SK-N-SH (cell line): ENCODE results near the gene OPTC. TPM values are rescaled to one million over a fixed set of nuclear protein-coding genes. Genes with fewer than 3 reads are reported as not detected.

ENCODE experiments used
- CTCF ChIA-PET: fragments of 300-600, 350-600 bp; formaldehyde crosslinking; extraction: SDS; loops from one replicate; lab custom pipeline; 2021; lab: Yijun Ruan, JAX
- POLR2A ChIA-PET: fragments of 350-600 bp; sonication (Branson Sonifier 250); formaldehyde crosslinking; extraction: SDS; loops from one replicate; lab custom pipeline; 2020; ENCODE audit warnings: antibody characterized with exemption, inconsistent platforms; lab: Yijun Ruan, JAX
- DNase-seq: peaks from one replicate; pipeline ENCODE4 v3.0.0; 2012
- H2AFZ ChIP-seq: fragments of 200-600 bp; sonication (generic); 2 replicates; pipeline ENCODE4 v1.8.1; 2016; ENCODE audit warnings: antibody characterized with exemption, mild to moderate bottlenecking, low read depth
- H3F3A ChIP-seq: fragments of 200-600 bp; sonication (generic); replicated peaks from 2 replicates; pipeline ENCODE3; 2016; ENCODE audit warnings: antibody characterized with exemption, mild to moderate bottlenecking; ENCODE audit not compliant: insufficient read depth
- H3K27ac ChIP-seq, 2 experiments: fragments of 200-500 bp in 1 of 2; fragments of 200-600 bp in 1 of 2; sonication (Bioruptor generic) in 1 of 2; sonication (generic), shearing (Covaris generic) in 1 of 2; 2 replicates each; pipeline versions ENCODE4 v1.5.1 to v1.6.1; 2014 to 2016; ENCODE audit warnings: low read depth in 2 of 2, inconsistent platforms in 1 of 2, low read length in 1 of 2, mild to moderate bottlenecking in 1 of 2, mixed read lengths in 1 of 2
- H3K27me3 ChIP-seq: fragments of 200-600 bp; sonication (generic), shearing (Covaris generic); 2 replicates; pipeline ENCODE4 v1.6.1; 2016; ENCODE audit warnings: mixed run types; ENCODE audit not compliant: insufficient read depth
- H3K36me3 ChIP-seq, 2 experiments: fragments of 200-500 bp in 1 of 2; fragments of 200-600 bp in 1 of 2; sonication (Bioruptor generic) in 1 of 2; sonication (generic) in 1 of 2; replicated peaks in 1 of 2; 2 replicates each; pipeline versions ENCODE3 to v1.5.1; 2014 to 2016; ENCODE audit warnings: low read length in 1 of 2, mild to moderate bottlenecking in 1 of 2; ENCODE audit not compliant: insufficient read depth in 2 of 2, control insufficient read depth in 1 of 2
- H3K4me1 ChIP-seq, 2 experiments: fragments of 200-500 bp in 1 of 2; fragments of 200-600 bp in 1 of 2; sonication (Bioruptor generic) in 1 of 2; sonication (generic), shearing (Covaris generic) in 1 of 2; 2 replicates each; pipeline versions ENCODE4 v1.5.1 to v1.6.1; 2014 to 2016; ENCODE audit warnings: low read depth in 1 of 2, low read length in 1 of 2, mixed run types in 1 of 2; ENCODE audit not compliant: insufficient read depth in 2 of 2, control insufficient read depth in 1 of 2
- H3K4me2 ChIP-seq: fragments of 200-600 bp; sonication (generic), shearing (Covaris generic); 2 replicates; pipeline ENCODE4 v1.6.1; 2017; ENCODE audit warnings: mixed run types
- H3K4me3 ChIP-seq, 2 experiments: fragments of 200-500 bp in 1 of 2; fragments of 200-600 bp in 1 of 2; sonication (Bioruptor generic) in 1 of 2; sonication (generic), shearing (Covaris generic) in 1 of 2; 2 replicates each; pipeline versions ENCODE4 v1.5.1 to v1.8.1; 2014 to 2016; ENCODE audit warnings: low read depth in 2 of 2, inconsistent platforms in 1 of 2, low read length in 1 of 2, mild to moderate bottlenecking in 1 of 2, mixed read lengths in 1 of 2, moderate library complexity in 1 of 2
- H3K79me2 ChIP-seq: fragments of 200-600 bp; sonication (generic); 2 replicates; pipeline ENCODE4 v1.8.1; 2017; ENCODE audit warnings: mild to moderate bottlenecking; ENCODE audit not compliant: insufficient read depth
- H3K9ac ChIP-seq: fragments of 200-600 bp; sonication (generic); 2 replicates; pipeline ENCODE4 v1.6.1; 2017; ENCODE audit warnings: mixed run types
- H3K9me2 ChIP-seq: fragments of 200-600 bp; sonication (generic); 2 replicates; pipeline ENCODE4 v1.6.1; 2017; ENCODE audit warnings: mixed run types
- H3K9me3 ChIP-seq: fragments of 200-600 bp; sonication (generic); 2 replicates; pipeline ENCODE4 v1.6.1; 2017; ENCODE audit warnings: mixed run types, mild to moderate bottlenecking, moderate library complexity
- H4K20me1 ChIP-seq: fragments of 200-600 bp; sonication (generic); 2 replicates; pipeline ENCODE4 v1.6.1; 2017; ENCODE audit warnings: mild to moderate bottlenecking, mixed run types; ENCODE audit not compliant: insufficient read depth
- ELF1 ChIP-seq: IDR thresholded peaks from 2 replicates; pipeline ENCODE4 v1.4.0; 2012
- EP300 ChIP-seq, 2 experiments: IDR thresholded peaks; 2 replicates each; pipeline versions ENCODE4 v1.4.0 to v1.6.1; 2012; ENCODE audit warnings: borderline replicate concordance in 1 of 2, low read depth in 1 of 2, low read length in 1 of 2
- EZH2phosphoT487 ChIP-seq: fragments of 200-600 bp; sonication (generic); IDR thresholded peaks from 2 replicates; pipeline ENCODE4 v1.6.1; 2017; ENCODE audit warnings: low read depth, mixed run types, mild to moderate bottlenecking, antibody characterized with exemption, moderate library complexity, borderline replicate concordance
- FOSL2 ChIP-seq: IDR thresholded peaks from 2 replicates; pipeline ENCODE4 v1.4.0; 2012; ENCODE audit warnings: low read depth, mild to moderate bottlenecking, moderate library complexity, borderline replicate concordance
- MEF2A ChIP-seq: IDR thresholded peaks from 2 replicates; pipeline ENCODE4 v1.4.0; 2012; ENCODE audit warnings: low read depth, borderline replicate concordance
- RAD21 ChIP-seq: IDR thresholded peaks from 2 replicates; pipeline ENCODE4 v1.6.1; 2012; ENCODE audit warnings: mild to moderate bottlenecking, low read length
- RCOR1 ChIP-seq: fragments of 150-350 bp; IDR thresholded peaks from 2 replicates; pipeline ENCODE4 v1.6.1; 2017; ENCODE audit warnings: antibody characterized with exemption, low read length
- RFX5 ChIP-seq: IDR thresholded peaks from 2 replicates; pipeline ENCODE4 v1.6.1; 2012; ENCODE audit warnings: mild to moderate bottlenecking, improper control_type of control experiment, low read length
- TCF12 ChIP-seq: IDR thresholded peaks from 2 replicates; pipeline ENCODE4 v1.4.0; 2012
- TEAD4 ChIP-seq: IDR thresholded peaks from 2 replicates; pipeline ENCODE4 v1.4.0; 2012; ENCODE audit warnings: mild to moderate bottlenecking, borderline replicate concordance; ENCODE audit not compliant: insufficient read depth
- YY1 ChIP-seq: IDR thresholded peaks from 2 replicates; pipeline ENCODE4 v1.4.0; 2012; ENCODE audit warnings: low read depth, mild to moderate bottlenecking
- ZBTB33 ChIP-seq: IDR thresholded peaks from 2 replicates; pipeline ENCODE4 v1.4.0; 2012; ENCODE audit warnings: low read depth, borderline replicate concordance
- WGBS: methylation state at CpG from one replicate; pipeline ENCODE4 v1.1.6; 2017; ENCODE audit warnings: low lambda C conversion rate; 5-methylcytosine and 5-hydroxymethylcytosine counted together
- polyA plus RNA-seq, 3 experiments: library from polyadenylated mRNA; depleted of rRNA; stranded (reverse); fragments of >200 nt; gene quantifications; 2 replicates each; pipeline ENCODE4 v1.2.3, GENCODE V29; 2012
- TF ChIP-seq, protein P1 (sequence below): IDR thresholded peaks from 2 replicates; pipeline ENCODE4; 2012
- TF ChIP-seq, protein P2 (sequence below): fragments of 150-350 bp; IDR thresholded peaks from 2 replicates; pipeline ENCODE4 v1.6.1; 2016; ENCODE audit warnings: mild to moderate bottlenecking, low read depth, low read length
- TF ChIP-seq, protein P3 (sequence below): IDR thresholded peaks from 2 replicates; pipeline ENCODE4 v1.4.0; 2012; ENCODE audit warnings: low read depth

OPTC gene
- polyA plus RNA-seq, 1 of the 3 experiments (the other 2 are of a cell fraction), result not detected

- TF ChIP-seq RCOR1 (no peak), EP300 (IDR thresholded peaks at IDR 0.05; ENCODE audit: borderline replicate concordance in 1 of 2, low read depth in 1 of 2, low read length in 1 of 2) (no peak), RAD21 (no peak), ZBTB33 (no peak)
- TF ChIP-seq, protein P1, sequence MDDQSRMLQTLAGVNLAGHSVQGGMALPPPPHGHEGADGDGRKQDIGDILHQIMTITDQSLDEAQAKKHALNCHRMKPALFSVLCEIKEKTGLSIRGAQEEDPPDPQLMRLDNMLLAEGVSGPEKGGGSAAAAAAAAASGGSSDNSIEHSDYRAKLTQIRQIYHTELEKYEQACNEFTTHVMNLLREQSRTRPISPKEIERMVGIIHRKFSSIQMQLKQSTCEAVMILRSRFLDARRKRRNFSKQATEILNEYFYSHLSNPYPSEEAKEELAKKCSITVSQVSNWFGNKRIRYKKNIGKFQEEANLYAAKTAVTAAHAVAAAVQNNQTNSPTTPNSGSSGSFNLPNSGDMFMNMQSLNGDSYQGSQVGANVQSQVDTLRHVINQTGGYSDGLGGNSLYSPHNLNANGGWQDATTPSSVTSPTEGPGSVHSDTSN, result no peak
- TF ChIP-seq, protein P2, sequence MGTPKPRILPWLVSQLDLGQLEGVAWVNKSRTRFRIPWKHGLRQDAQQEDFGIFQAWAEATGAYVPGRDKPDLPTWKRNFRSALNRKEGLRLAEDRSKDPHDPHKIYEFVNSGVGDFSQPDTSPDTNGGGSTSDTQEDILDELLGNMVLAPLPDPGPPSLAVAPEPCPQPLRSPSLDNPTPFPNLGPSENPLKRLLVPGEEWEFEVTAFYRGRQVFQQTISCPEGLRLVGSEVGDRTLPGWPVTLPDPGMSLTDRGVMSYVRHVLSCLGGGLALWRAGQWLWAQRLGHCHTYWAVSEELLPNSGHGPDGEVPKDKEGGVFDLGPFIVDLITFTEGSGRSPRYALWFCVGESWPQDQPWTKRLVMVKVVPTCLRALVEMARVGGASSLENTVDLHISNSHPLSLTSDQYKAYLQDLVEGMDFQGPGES, result no peak
- TF ChIP-seq, all 33 proteins: peak for 0
Measured at GRCh38 chr1:203528976-203529835, 35.3 kb downstream of the OPTC start (continued).

DNA sequence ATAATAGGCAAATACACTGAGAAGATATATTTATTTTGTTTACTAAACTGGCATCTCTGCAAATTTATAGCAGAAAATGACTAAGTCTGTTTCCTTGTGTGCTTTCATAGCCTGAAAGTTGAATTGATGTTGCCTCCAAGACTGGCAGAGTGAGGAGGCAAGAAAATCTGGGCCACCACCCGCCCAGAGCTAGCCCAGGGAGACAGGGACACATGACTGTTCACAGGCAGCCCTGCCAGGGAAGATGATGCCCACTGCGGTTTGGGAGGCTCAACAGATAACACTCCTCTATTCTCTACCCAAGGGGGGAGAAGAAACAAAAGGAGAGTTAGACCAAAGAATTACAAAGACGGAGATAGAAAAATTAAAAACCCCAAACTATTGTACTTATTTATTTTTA is 37.1 kb downstream of the OPTC start:
- H3F3A ChIP-seq, result peaks cover 31% of the 10 kb centered on the region
- peaks cover 4 to 24% of the 10 kb centered on the region in 2 experiments for H3K4me1 ChIP-seq
- H3K4me2 ChIP-seq, result no peak overlapping the region
- DNase-seq, result no peak
- 92% methylated on average over 3 of the region's 3 CpGs for WGBS
- POLR2A ChIA-PET, result no interaction called here
- no peak overlapping the region for H2AFZ ChIP-seq
- TF ChIP-seq YY1 (no peak), FOSL2 (no peak), TEAD4 (no peak), RFX5 (no peak), EP300 (IDR thresholded peaks at IDR 0.05; ENCODE audit: borderline replicate concordance in 1 of 2, low read depth in 1 of 2, low read length in 1 of 2) (no peak), MEF2A (no peak), EZH2phosphoT487 (no peak), TCF12 (no peak), ELF1 (no peak)
- TF ChIP-seq, protein P3, sequence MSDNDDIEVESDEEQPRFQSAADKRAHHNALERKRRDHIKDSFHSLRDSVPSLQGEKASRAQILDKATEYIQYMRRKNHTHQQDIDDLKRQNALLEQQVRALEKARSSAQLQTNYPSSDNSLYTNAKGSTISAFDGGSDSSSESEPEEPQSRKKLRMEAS, result no peak
- TF ChIP-seq, all 33 proteins: peak for 0
- no peaks in the 10 kb centered on the region for H3K9me2 ChIP-seq
- H3K9ac ChIP-seq, result no peak overlapping the region
- no peaks in the 10 kb centered on the region for H3K79me2 ChIP-seq
- H3K27ac ChIP-seq, result no peak overlapping the region
- no peaks in the 10 kb centered on the region for H4K20me1 ChIP-seq
- CTCF ChIA-PET, result interaction anchor here (1.2 kb wide), 1 partner anchor 9 kb away, joined by 6 read pairs; no protein-coding TSS in a partner anchor
- no peaks in the 10 kb centered on the region for H3K9me3 ChIP-seq
- H3K27me3 ChIP-seq, result no peaks in the 10 kb centered on the region
- no peak overlapping the region for H3K4me3 ChIP-seq
- no peaks in the 10 kb centered on the region for H3K36me3 ChIP-seq
